A673 (cell line): ENCODE data around the gene ANO3. TPM values are rescaled to one million over a fixed set of nuclear protein-coding genes. Genes with fewer than 3 reads are reported as not detected.

Experiments used
- BruUV-seq: library from RNA; stranded (reverse); fragments of 400-500 nt; replicated peaks from 2 replicates; lab custom pipeline; 2021; lab: Mats Ljungman, UMichigan
- CTCF ChIA-PET: fragments of 300-600 bp; sonication (Branson Sonifier 250); formaldehyde crosslinking; loops from one replicate; lab custom pipeline; 2022; ENCODE audit warnings: antibody characterized with exemption; lab: Charles Lee
- POLR2A ChIA-PET: fragments of 300-600 bp; sonication (Branson Sonifier 250); formaldehyde crosslinking; loops from one replicate; lab custom pipeline; 2022; ENCODE audit warnings: antibody characterized with exemption; ENCODE audit not compliant: low non-redundant PET; lab: Charles Lee
- DNase-seq: peaks from one replicate; pipeline ENCODE4 v3.0.0-alpha.2; 2015; ENCODE audit warnings: low spot score
- H3K27ac ChIP-seq: fragments of 200-600 bp; sonication (generic); 2 replicates; pipeline ENCODE4 v1.5.1; 2016; ENCODE audit warnings: mixed run types, low read depth, mild to moderate bottlenecking, mixed read lengths, antibody characterized with exemption, low read length; ENCODE audit not compliant: poor library complexity, severe bottlenecking
- H3K27me3 ChIP-seq: fragments of 200-600 bp; sonication (generic); replicated peaks from 2 replicates; pipeline ENCODE4 v1.6.1; 2017; ENCODE audit warnings: mixed run types, low read depth, mild to moderate bottlenecking, mixed read lengths, antibody characterized with exemption, low read length; ENCODE audit not compliant: insufficient read depth, poor library complexity
- H3K36me3 ChIP-seq: fragments of 200-600 bp; sonication (generic); 2 replicates; pipeline ENCODE4 v1.6.1; 2016; ENCODE audit warnings: mixed run types, mild to moderate bottlenecking, mixed read lengths, antibody characterized with exemption, low read length; ENCODE audit not compliant: insufficient read depth, poor library complexity, severe bottlenecking
- H3K4me1 ChIP-seq: fragments of 200-600 bp; sonication (generic); 2 replicates; pipeline ENCODE4 v1.6.1; 2017; ENCODE audit warnings: mixed run types, mild to moderate bottlenecking, mixed read lengths, antibody characterized with exemption, low read length; ENCODE audit not compliant: insufficient read depth, poor library complexity, severe bottlenecking
- H3K4me3 ChIP-seq: fragments of 200-600 bp; sonication (generic); 2 replicates; pipeline ENCODE4 v1.5.1; 2016; ENCODE audit warnings: low read depth, mixed run types, mild to moderate bottlenecking, mixed read lengths, low read length; ENCODE audit not compliant: poor library complexity, severe bottlenecking
- H3K9me3 ChIP-seq: fragments of 200-600 bp; sonication (generic); 2 replicates; pipeline ENCODE4 v1.6.1; 2016; ENCODE audit warnings: mixed run types, low read depth, mild to moderate bottlenecking, mixed read lengths, antibody characterized with exemption, low read length; ENCODE audit not compliant: poor library complexity, severe bottlenecking
- EZH2 ChIP-seq: fragments of 200-600 bp; sonication (generic); IDR thresholded peaks from 2 replicates; pipeline ENCODE4 v1.6.1; 2017; ENCODE audit warnings: borderline replicate concordance, low read depth, mild to moderate bottlenecking, mixed read lengths, antibody characterized with exemption, low read length; ENCODE audit not compliant: poor library complexity, severe bottlenecking
- intact Hi-C: fragments of 100-400 bp; cut with micrococcal nuclease; formaldehyde crosslinking; loops from one replicate; pipeline ENCODE4 v1.10.0; 2022; ENCODE audit not compliant: unreplicated experiment
- total RNA-seq: library from RNA; stranded (reverse); gene quantifications from 2 replicates; pipeline ENCODE4 v1.2.3, GENCODE V29; 2021
- TF ChIP-seq, protein P1 (sequence below): fragments of 300-800, 200-600 bp; sonication (generic); conservative IDR thresholded peaks from 2 replicates; pipeline ENCODE4 v1.5.1; 2017; ENCODE audit warnings: low read depth, mild to moderate bottlenecking, antibody characterized with exemption, low read length, moderate library complexity, mixed read lengths

The ANO3 gene
- total RNA-seq, 1 experiment from 2014 or later = not detected

DNA sequence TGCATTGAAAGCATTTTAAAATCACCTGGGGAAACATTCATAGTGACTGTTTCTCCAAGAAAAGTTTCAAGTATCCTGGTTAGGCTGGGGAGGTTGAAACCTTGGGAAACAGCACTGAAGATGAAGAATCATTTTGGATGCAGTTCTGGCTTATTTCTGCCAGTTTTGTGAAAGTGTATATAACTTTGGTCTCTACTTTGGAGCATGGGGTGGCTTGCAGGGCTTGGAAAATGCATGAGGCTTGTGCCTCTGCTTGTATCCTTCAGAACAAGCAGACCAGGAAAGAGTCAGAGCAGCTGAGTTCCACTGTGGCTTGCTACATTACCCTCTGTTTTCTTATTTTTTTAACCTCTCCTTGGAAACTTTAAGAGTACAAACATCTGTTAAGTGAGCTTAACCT lies 370.5 kb downstream of the ANO3 start:
- no peaks in the 10 kb centered on the region for H3K4me1 ChIP-seq
- DNase-seq = no peak
- H3K9me3 ChIP-seq = no peaks in the 10 kb centered on the region
- peaks cover 66% of the 10 kb centered on the region for H3K27me3 ChIP-seq
- ChIA-PET POLR2A (no interaction called here), CTCF (no interaction called here)
- TF ChIP-seq, protein P1, sequence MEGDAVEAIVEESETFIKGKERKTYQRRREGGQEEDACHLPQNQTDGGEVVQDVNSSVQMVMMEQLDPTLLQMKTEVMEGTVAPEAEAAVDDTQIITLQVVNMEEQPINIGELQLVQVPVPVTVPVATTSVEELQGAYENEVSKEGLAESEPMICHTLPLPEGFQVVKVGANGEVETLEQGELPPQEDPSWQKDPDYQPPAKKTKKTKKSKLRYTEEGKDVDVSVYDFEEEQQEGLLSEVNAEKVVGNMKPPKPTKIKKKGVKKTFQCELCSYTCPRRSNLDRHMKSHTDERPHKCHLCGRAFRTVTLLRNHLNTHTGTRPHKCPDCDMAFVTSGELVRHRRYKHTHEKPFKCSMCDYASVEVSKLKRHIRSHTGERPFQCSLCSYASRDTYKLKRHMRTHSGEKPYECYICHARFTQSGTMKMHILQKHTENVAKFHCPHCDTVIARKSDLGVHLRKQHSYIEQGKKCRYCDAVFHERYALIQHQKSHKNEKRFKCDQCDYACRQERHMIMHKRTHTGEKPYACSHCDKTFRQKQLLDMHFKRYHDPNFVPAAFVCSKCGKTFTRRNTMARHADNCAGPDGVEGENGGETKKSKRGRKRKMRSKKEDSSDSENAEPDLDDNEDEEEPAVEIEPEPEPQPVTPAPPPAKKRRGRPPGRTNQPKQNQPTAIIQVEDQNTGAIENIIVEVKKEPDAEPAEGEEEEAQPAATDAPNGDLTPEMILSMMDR = no peak
- peak; percentile 15 for TF ChIP-seq EZH2
- no TSS peak for BruUV-seq
- intact Hi-C loops = no loop called here
- no peak overlapping the region for H3K27ac ChIP-seq
- H3K4me3 ChIP-seq = no peak overlapping the region
- H3K36me3 ChIP-seq = no peaks in the 10 kb centered on the region

DNA sequence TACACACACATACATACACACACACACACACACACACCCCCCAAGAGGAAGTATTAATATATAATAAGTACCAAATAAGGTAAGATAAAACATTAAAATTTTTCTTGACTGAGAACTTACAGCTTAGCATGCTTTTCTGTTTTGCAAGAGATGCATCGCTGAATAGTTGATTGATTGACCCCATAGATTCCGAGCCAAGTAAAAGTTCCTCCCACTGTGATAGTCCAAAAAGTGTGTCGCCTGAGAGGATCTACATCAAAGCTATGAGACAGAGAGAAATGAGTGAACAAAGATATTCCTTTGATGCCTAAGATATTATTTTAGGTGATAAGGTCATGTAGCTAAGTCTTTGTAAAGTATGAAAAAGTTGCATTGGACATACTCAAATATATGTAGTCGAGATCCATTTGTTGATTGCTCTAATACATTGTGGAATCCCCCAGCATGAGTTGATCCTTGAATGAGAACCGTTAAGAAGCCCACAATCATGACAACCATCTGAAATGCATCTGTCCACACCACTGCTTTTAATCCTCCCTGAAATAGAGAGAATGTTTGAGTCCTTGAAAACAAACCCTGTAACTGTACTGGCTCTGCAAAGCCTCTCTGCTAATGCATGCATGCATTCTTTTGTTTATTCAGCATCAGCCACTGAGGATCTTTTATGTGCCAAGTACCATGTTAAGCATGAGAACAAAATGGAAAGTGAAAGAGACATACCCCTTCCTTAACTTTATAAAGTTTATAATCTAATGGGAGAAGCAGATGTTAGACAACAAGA lies 371.7 kb downstream of the ANO3 start:
- peaks cover 78% of the 10 kb centered on the region for H3K27me3 ChIP-seq
- BruUV-seq = no TSS peak
- no peaks in the 10 kb centered on the region for H3K9me3 ChIP-seq
- no peak for DNase-seq
- no peaks in the 10 kb centered on the region for H3K36me3 ChIP-seq
- CTCF ChIA-PET = no interaction called here
- H3K4me3 ChIP-seq = no peak overlapping the region
- no peak overlapping the region for H3K27ac ChIP-seq
- POLR2A ChIA-PET = no interaction called here
- intact Hi-C loops = no loop called here
- H3K4me1 ChIP-seq = no peaks in the 10 kb centered on the region
- no peak for TF ChIP-seq EZH2
- TF ChIP-seq, protein P1 = no peak

DNA sequence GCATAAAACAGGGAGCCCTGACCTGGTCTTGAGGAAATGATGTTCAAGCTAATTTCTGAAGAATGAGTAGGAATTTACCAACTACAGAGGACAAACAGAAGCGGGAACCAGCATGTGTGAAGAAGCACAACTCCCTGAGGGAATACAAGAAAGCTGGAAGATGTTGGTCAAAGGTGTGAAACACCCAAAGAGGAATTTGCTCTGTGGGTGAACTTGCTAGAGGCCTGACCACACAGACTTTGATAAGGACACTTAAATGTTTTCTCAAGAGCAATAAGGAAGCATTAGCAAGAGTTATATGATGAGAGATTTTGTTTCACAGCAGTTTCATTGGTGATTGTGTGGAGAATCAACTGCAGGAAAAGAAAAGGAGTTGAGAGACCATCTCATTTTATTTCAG lies 372.3 kb downstream of the ANO3 start:
- POLR2A ChIA-PET = no interaction called here
- TF ChIP-seq, protein P1 = no peak
- no peak for TF ChIP-seq EZH2
- DNase-seq = no peak
- Histone ChIP-seq H3K27ac (no peak overlapping the region), H3K4me1 (no peaks in the 10 kb centered on the region), H3K9me3 (no peaks in the 10 kb centered on the region), H3K27me3 (peaks cover 84% of the 10 kb centered on the region), H3K4me3 (no peak overlapping the region), H3K36me3 (no peaks in the 10 kb centered on the region)
- intact Hi-C loops = no loop called here
- BruUV-seq = no TSS peak
- CTCF ChIA-PET = no interaction called here
